H9 (cell line): ENCODE results near the gene PROM1. TPM values are rescaled to one million over a fixed set of nuclear protein-coding genes. Genes with fewer than 3 reads are reported as not detected.

ENCODE experiments used
- DNase-seq: peaks from one replicate; pipeline ENCODE4 v3.0.0-alpha.2; 2017
- H2AFZ ChIP-seq: one replicate; pipeline ENCODE4 v1.6.1; 2013; ENCODE audit warnings: mild to moderate bottlenecking, low read length, control low read depth, moderate library complexity
- H2AK5ac ChIP-seq: 2 replicates; pipeline ENCODE4 v1.6.1; 2013; ENCODE audit warnings: low read length, control low read depth, mixed read lengths; ENCODE audit not compliant: insufficient read length
- H2BK120ac ChIP-seq: one replicate; pipeline ENCODE4 v1.6.1; 2013; ENCODE audit warnings: low read depth, mild to moderate bottlenecking, low read length, control low read depth, inconsistent platforms; ENCODE audit not compliant: poor library complexity, severe bottlenecking
- H2BK12ac ChIP-seq: 2 replicates; pipeline ENCODE4 v1.6.1; 2013; ENCODE audit warnings: low read length, control low read depth, mixed read lengths, low read depth; ENCODE audit not compliant: insufficient read length
- H2BK15ac ChIP-seq: 2 replicates; pipeline ENCODE4 v1.6.1; 2013; ENCODE audit warnings: low read depth, low read length, control low read depth
- H2BK20ac ChIP-seq: one replicate; pipeline ENCODE4 v1.6.1; 2013; ENCODE audit warnings: low read depth, mild to moderate bottlenecking, low read length, control low read depth, inconsistent platforms; ENCODE audit not compliant: poor library complexity, severe bottlenecking
- H2BK5ac ChIP-seq: 2 replicates; pipeline ENCODE4 v1.6.1; 2013; ENCODE audit warnings: low read length, control low read depth, mixed read lengths; ENCODE audit not compliant: insufficient read length
- H3K14ac ChIP-seq: 2 replicates; pipeline ENCODE4 v1.6.1; 2013; ENCODE audit warnings: low read length, control low read depth; ENCODE audit not compliant: insufficient read depth
- H3K18ac ChIP-seq: 2 replicates; pipeline ENCODE4 v1.6.1; 2013; ENCODE audit warnings: low read depth, mild to moderate bottlenecking, mixed read lengths, low read length, control low read depth; ENCODE audit not compliant: insufficient read length
- H3K23ac ChIP-seq: 2 replicates; pipeline ENCODE4 v1.6.1; 2013; ENCODE audit warnings: low read length, control low read depth, mixed read lengths, low read depth; ENCODE audit not compliant: insufficient read length
- H3K23me2 ChIP-seq: 2 replicates; pipeline ENCODE4 v1.6.1; 2013; ENCODE audit warnings: low read depth, mild to moderate bottlenecking, mixed read lengths, low read length, control low read depth; ENCODE audit not compliant: insufficient read length, poor library complexity, severe bottlenecking
- H3K27ac ChIP-seq: 2 replicates; pipeline ENCODE4 v1.5.1; 2013; ENCODE audit warnings: low read length, control low read depth, mixed read lengths, low read depth; ENCODE audit not compliant: insufficient read length
- H3K27me3 ChIP-seq: 2 replicates; pipeline ENCODE4 v1.6.1; 2013; ENCODE audit warnings: low read length, control low read depth, inconsistent platforms; ENCODE audit not compliant: insufficient read depth
- H3K4ac ChIP-seq: 2 replicates; pipeline ENCODE4 v1.6.1; 2013; ENCODE audit warnings: low read depth, mild to moderate bottlenecking, control low read depth, inconsistent platforms, low read length, moderate library complexity
- H3K4me1 ChIP-seq: 2 replicates; pipeline ENCODE4 v1.6.1; 2013; ENCODE audit warnings: low read length, control low read depth, inconsistent platforms; ENCODE audit not compliant: insufficient read depth
- H3K4me2 ChIP-seq: 2 replicates; pipeline ENCODE4 v1.6.1; 2013; ENCODE audit warnings: low read length, control low read depth, mixed read lengths; ENCODE audit not compliant: insufficient read length, insufficient read depth
- H3K56ac ChIP-seq: 2 replicates; pipeline ENCODE4 v1.6.1; 2013; ENCODE audit warnings: low read depth, mild to moderate bottlenecking, mixed read lengths, low read length, control low read depth; ENCODE audit not compliant: insufficient read length
- H3K79me1 ChIP-seq: 2 replicates; pipeline ENCODE4 v1.6.1; 2013; ENCODE audit warnings: low read depth, mild to moderate bottlenecking, moderate library complexity, low read length, control low read depth, inconsistent platforms; ENCODE audit not compliant: insufficient read depth, poor library complexity, severe bottlenecking
- H3K79me2 ChIP-seq: 2 replicates; pipeline ENCODE4 v1.6.1; 2013; ENCODE audit warnings: low read length, control low read depth, inconsistent platforms; ENCODE audit not compliant: insufficient read depth
- H3K9ac ChIP-seq: 2 replicates; pipeline ENCODE4 v1.6.1; 2013; ENCODE audit warnings: low read length, control low read depth, mixed read lengths; ENCODE audit not compliant: insufficient read length; ENCODE audit errors: extremely low read depth
- H3K9me3 ChIP-seq: one replicate; pipeline ENCODE4 v1.6.1; 2013; ENCODE audit warnings: low read depth, low read length, inconsistent platforms; ENCODE audit not compliant: control insufficient read depth
- H3T11ph ChIP-seq: one replicate; pipeline ENCODE4 v1.6.1; 2013; ENCODE audit warnings: mild to moderate bottlenecking, low read length, control low read depth, inconsistent platforms
- H4K20me1 ChIP-seq: one replicate; pipeline ENCODE4 v1.6.1; 2013; ENCODE audit not compliant: control insufficient read depth, insufficient read length, insufficient read depth
- H4K5ac ChIP-seq: 2 replicates; pipeline ENCODE4 v1.6.1; 2013; ENCODE audit warnings: low read depth, mild to moderate bottlenecking, mixed read lengths, low read length, control low read depth; ENCODE audit not compliant: insufficient read length
- H4K8ac ChIP-seq: replicated peaks from 2 replicates; pipeline ENCODE4 v1.6.1; 2013; ENCODE audit warnings: low read length, control low read depth, mixed read lengths, low read depth; ENCODE audit not compliant: insufficient read length
- H4K91ac ChIP-seq: 2 replicates; pipeline ENCODE4 v1.6.1; 2013; ENCODE audit warnings: low read depth, mild to moderate bottlenecking, moderate library complexity, mixed read lengths, low read length, control low read depth; ENCODE audit not compliant: insufficient read length
- H3K27ac Mint-ChIP-seq, 3 experiments: 2 replicates in 2 of 3; 3 replicates in 1 of 3; pipeline ENCODE4 v1.8.0; 2020 to 2021; ENCODE audit warnings: mixed read lengths in 3 of 3, mild to moderate bottlenecking in 1 of 3, moderate library complexity in 1 of 3
- H3K27me3 Mint-ChIP-seq: 2 replicates; pipeline ENCODE4 v1.8.0; 2021; ENCODE audit warnings: low read depth, mild to moderate bottlenecking, moderate library complexity, mixed read lengths
- H3K36me3 Mint-ChIP-seq, 3 experiments: 2 replicates in 2 of 3; 3 replicates in 1 of 3; pipeline ENCODE4 v1.8.0; 2020 to 2021; ENCODE audit warnings: low read depth in 3 of 3, mixed read lengths in 3 of 3; ENCODE audit not compliant: insufficient read depth in 1 of 3
- H3K4me1 Mint-ChIP-seq, 2 experiments: 2 replicates each; pipeline ENCODE4 v1.8.0; 2020; ENCODE audit warnings: mixed read lengths in 2 of 2
- H3K4me3 Mint-ChIP-seq, 2 experiments: 2 replicates in 1 of 2; 3 replicates in 1 of 2; pipeline ENCODE4 v1.8.0; 2020 to 2021; ENCODE audit warnings: mild to moderate bottlenecking in 2 of 2, mixed read lengths in 2 of 2, moderate library complexity in 1 of 2
- H3K9me3 Mint-ChIP-seq, 2 experiments: 2 replicates in 1 of 2; 3 replicates in 1 of 2; pipeline ENCODE4 v1.8.0; 2020; ENCODE audit warnings: mild to moderate bottlenecking in 2 of 2, mixed read lengths in 2 of 2, moderate library complexity in 1 of 2
- WGBS: extraction: QIAGEN DNeasy Blood & Tissue Kit; methylation state at CpG from one replicate; pipeline ENCODE4 v1.1.7; 2013; ENCODE audit warnings: missing lambda C conversion rate, low lambda C conversion rate, mixed read lengths; ENCODE audit not compliant: insufficient read length; ENCODE audit errors: extremely low coverage; 5-methylcytosine and 5-hydroxymethylcytosine counted together
- total RNA-seq: library from RNA; stranded (reverse); gene quantifications from 2 replicates; pipeline ENCODE4 v1.2.1, GENCODE V29; 2021
- TF ChIP-seq, protein P1 (sequence below): fragments of 200-600 bp; sonication (generic); conservative IDR thresholded peaks from 3 replicates; pipeline ENCODE4 v1.8.0; 2021; ENCODE audit warnings: antibody characterized with exemption, mild to moderate bottlenecking

The PROM1 gene
- total RNA-seq, 1 experiment from 2014 or later: 98.3 TPM

DNA sequence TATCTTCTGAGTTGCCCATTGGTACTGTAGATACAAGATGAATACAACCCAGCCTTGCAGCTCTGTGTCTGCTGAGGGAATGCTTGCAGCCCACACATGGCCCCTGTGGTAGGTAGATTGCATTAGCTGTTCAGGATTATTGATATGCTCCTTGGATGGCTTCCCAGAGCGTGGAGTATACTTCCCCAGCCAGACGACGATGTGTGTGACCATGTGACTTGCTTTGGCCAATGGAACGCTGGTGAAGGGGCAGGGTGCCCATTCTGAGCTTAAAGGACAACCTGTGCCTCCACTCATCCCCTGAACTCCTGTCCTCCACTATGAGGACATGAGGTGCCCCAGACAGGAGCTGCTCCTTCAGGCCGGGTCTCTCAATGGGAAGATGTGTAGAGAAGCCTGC is 96.9 kb downstream of the PROM1 start:
- Mint-ChIP-seq H3K4me3 (no peak overlapping the region), H3K9me3 (peaks cover 0 to 3% of the 10 kb centered on the region in 2 experiments; a peak in 2 of 5 replicates), H3K27ac (no peak overlapping the region), H3K27me3 (no peaks in the 10 kb centered on the region), H3K36me3 (peaks cover 67 to 93% (median 91%) of the 10 kb centered on the region in 3 experiments), H3K4me1 (peaks cover 0 to 9% of the 10 kb centered on the region in 2 experiments; a peak in 1 of 4 replicates)
- H3K27me3 ChIP-seq: no peaks in the 10 kb centered on the region
- no peak overlapping the region for H3K27ac ChIP-seq
- H2AFZ ChIP-seq: no peak overlapping the region
- no CpG with 5 or more reads among the region's 5 CpGs for WGBS
- H2BK15ac ChIP-seq: no peak overlapping the region
- H2BK12ac ChIP-seq: no peak overlapping the region
- no peak overlapping the region for H3T11ph ChIP-seq
- no peak overlapping the region for H3K14ac ChIP-seq
- H3K4me1 ChIP-seq: no peaks in the 10 kb centered on the region
- no peak overlapping the region for H2AK5ac ChIP-seq
- no peak for DNase-seq
- no peaks in the 10 kb centered on the region for H3K79me2 ChIP-seq
- H3K4me2 ChIP-seq: no peak overlapping the region
- no peak overlapping the region for H3K23ac ChIP-seq
- H4K20me1 ChIP-seq: no peaks in the 10 kb centered on the region
- H4K5ac ChIP-seq: no peak overlapping the region
- no peaks in the 10 kb centered on the region for H3K79me1 ChIP-seq
- no peak overlapping the region for H3K4ac ChIP-seq
- H2BK5ac ChIP-seq: no peak overlapping the region
- no peak overlapping the region for H3K56ac ChIP-seq
- H3K9ac ChIP-seq: no peak overlapping the region
- no peak overlapping the region for H2BK120ac ChIP-seq
- H4K91ac ChIP-seq: no peak overlapping the region
- no peaks in the 10 kb centered on the region for H3K23me2 ChIP-seq
- H2BK20ac ChIP-seq: no peak overlapping the region
- H4K8ac ChIP-seq: no peak overlapping the region
- TF ChIP-seq, protein P1, sequence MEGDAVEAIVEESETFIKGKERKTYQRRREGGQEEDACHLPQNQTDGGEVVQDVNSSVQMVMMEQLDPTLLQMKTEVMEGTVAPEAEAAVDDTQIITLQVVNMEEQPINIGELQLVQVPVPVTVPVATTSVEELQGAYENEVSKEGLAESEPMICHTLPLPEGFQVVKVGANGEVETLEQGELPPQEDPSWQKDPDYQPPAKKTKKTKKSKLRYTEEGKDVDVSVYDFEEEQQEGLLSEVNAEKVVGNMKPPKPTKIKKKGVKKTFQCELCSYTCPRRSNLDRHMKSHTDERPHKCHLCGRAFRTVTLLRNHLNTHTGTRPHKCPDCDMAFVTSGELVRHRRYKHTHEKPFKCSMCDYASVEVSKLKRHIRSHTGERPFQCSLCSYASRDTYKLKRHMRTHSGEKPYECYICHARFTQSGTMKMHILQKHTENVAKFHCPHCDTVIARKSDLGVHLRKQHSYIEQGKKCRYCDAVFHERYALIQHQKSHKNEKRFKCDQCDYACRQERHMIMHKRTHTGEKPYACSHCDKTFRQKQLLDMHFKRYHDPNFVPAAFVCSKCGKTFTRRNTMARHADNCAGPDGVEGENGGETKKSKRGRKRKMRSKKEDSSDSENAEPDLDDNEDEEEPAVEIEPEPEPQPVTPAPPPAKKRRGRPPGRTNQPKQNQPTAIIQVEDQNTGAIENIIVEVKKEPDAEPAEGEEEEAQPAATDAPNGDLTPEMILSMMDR: no peak
- H3K9me3 ChIP-seq: peaks cover 5% of the 10 kb centered on the region
- no peak overlapping the region for H3K18ac ChIP-seq
